GM13977 (cell line): Measurements from ENCODE around the gene CYTH4.

Source experiments
- DNase-seq: peaks from one replicate; pipeline ENCODE4 v3.0.0; 2012; ENCODE audit warnings: low spot score
- in situ Hi-C: fragments of 300-500 bp; cut with MboI; formaldehyde crosslinking; loops from one replicate; pipeline ENCODE4 v1.12.0; 2022; ENCODE audit warnings: low sequenced_read_pairs, low pct_unique_long_range_greater_than_20kb, mixed read lengths, inconsistent platforms; ENCODE audit not compliant: unreplicated experiment
- TF ChIP-seq, protein P1 (sequence below): IDR thresholded peaks from 2 replicates; pipeline ENCODE4 v1.5.1; 2012; ENCODE audit warnings: mild to moderate bottlenecking, control low read depth; ENCODE audit not compliant: insufficient read depth; ENCODE audit errors: extremely low read depth, missing control alignments

The CYTH4 gene

DNA sequence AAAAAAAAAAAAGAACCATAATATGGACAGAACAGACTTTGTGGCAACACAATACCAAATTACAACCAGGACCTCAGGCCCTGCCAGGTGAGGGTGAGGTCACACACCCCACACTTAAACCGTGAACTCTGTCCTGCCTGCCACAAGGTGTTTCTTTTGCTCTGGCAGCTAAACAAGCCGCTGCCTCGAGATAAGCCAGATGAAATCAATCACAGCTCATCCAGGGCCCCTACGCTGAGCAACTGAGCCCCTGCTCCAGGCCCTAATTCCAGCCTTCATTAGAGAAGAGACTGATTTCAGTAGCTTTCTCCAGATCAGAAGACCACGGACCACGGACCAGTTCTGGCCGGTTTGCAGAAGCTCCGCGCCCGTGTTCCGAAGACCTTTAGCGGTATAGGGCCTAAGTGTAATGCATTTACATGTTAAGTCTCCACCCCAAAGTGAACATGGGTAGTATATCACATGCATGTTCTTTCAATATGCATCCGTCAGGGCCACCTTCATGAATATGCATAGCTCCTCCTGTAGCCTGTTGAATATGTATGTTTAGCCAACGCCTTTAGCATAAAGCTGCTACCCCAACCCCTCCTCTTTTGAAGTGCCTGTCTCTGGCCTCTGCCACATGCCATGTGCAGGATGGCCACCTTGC is 23.4 kb upstream of the CYTH4 start:
- in situ Hi-C loops: no loop called here
- DNase-seq: no peak

DNA sequence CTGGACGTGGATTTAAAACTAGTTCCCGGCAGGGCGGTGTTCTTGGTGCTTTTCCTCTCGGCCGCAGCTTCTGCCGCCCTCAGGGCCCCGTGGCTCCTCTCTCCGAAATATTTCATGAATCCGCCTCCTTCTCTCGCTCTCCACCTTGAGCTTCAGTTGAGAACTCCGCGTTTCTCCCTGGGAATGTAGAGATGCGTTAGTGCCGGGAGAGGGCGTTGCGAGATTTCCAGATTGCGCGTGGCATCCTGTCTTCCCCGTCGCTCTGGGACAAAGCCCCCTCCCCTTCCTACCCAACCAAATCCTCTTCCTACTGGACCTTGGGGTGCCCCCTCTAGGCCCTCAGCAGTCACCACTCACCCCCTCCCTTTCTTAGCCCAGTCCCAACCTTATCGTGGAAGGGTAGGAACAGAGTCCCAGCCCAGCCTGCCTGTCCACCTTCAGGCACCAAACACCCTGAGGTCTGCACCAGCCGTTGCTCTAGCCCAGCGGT is 22.7 kb upstream of the CYTH4 start:
- in situ Hi-C loops: no loop called here
- TF ChIP-seq, protein P1, sequence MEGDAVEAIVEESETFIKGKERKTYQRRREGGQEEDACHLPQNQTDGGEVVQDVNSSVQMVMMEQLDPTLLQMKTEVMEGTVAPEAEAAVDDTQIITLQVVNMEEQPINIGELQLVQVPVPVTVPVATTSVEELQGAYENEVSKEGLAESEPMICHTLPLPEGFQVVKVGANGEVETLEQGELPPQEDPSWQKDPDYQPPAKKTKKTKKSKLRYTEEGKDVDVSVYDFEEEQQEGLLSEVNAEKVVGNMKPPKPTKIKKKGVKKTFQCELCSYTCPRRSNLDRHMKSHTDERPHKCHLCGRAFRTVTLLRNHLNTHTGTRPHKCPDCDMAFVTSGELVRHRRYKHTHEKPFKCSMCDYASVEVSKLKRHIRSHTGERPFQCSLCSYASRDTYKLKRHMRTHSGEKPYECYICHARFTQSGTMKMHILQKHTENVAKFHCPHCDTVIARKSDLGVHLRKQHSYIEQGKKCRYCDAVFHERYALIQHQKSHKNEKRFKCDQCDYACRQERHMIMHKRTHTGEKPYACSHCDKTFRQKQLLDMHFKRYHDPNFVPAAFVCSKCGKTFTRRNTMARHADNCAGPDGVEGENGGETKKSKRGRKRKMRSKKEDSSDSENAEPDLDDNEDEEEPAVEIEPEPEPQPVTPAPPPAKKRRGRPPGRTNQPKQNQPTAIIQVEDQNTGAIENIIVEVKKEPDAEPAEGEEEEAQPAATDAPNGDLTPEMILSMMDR: peak; percentile 62
- DNase-seq: no peak

More for the DNA sequence above, 23.4 kb upstream of the CYTH4 start:
- TF ChIP-seq, protein P1: no peak

DNA sequence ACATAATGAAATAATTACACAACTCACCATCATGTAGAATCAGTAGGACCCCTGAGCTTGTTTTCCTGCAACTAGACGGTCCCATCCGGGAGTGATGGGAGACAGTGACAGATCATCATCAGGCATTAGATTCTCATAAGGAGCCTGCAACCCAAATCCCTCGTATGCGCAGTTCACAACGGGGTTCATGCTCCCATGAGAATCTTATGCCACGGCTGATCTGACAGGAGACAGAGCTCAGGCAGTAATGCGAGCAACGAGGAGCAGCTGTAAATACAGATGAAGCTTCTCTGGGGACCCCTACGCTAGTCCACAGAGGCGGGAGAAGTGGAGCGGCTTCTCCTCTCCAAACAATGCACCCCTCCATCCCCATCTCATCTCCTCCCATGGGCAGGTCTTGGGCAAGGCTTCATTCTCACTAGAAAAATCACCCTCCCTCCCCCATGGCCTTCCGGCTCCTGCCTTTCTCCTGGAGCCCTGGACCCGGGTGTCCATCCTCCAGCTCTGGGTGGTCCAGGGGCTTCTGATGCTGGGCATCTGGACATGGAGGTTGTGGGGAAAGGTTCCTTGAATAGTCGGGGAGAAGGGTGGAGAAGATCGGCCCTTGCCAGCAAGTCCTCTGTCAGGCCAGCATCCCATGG is 22.0 kb upstream of the CYTH4 start:
- in situ Hi-C loops: no loop called here
- DNase-seq: no peak
- TF ChIP-seq, protein P1: no peak

DNA sequence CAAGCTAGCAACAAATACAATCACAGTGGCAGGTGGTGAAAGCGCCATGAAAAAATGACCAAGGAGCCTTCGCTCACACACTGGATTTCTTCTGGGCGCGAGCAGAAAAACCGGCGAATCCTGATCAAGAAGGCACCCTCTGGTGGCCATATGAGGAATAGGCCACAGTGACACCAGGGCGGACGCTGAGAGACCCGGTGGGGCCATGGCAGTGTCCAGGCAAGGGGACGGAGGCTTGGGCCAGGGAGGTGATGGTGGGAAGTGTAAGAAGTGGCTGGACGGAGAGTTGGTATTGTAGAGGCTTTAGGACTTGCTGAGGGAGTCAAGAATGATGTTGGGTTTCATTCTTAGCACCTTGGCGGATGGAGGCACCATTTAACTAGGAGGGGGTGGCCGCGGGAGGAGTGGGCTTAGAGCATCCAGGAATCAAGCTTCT is 21.4 kb upstream of the CYTH4 start:
- TF ChIP-seq, protein P1: peak; percentile 91
- in situ Hi-C loops: no loop called here
- DNase-seq: peak; percentile 75

DNA sequence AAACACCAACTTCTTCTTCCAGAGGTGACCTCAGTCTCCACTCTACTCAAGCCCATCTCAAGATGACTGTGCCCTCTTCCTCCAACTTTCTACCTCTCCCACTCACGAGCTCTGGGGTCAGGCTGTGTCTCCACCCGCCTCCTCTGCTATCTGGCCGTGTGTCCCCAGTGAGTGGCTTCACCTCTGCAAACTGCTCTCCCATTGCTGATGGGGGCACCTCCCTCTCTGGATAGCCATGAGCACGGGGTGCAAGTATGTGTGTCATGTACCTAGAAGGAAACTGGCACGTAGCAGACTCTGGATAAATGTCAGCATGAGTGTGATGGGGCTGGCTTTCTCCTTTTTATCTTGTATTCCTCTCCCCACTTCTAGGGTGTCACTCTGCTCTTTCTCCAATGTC is 20.0 kb upstream of the CYTH4 start:
- no peak for DNase-seq
- TF ChIP-seq, protein P1: no peak
- in situ Hi-C loops: no loop called here

DNA sequence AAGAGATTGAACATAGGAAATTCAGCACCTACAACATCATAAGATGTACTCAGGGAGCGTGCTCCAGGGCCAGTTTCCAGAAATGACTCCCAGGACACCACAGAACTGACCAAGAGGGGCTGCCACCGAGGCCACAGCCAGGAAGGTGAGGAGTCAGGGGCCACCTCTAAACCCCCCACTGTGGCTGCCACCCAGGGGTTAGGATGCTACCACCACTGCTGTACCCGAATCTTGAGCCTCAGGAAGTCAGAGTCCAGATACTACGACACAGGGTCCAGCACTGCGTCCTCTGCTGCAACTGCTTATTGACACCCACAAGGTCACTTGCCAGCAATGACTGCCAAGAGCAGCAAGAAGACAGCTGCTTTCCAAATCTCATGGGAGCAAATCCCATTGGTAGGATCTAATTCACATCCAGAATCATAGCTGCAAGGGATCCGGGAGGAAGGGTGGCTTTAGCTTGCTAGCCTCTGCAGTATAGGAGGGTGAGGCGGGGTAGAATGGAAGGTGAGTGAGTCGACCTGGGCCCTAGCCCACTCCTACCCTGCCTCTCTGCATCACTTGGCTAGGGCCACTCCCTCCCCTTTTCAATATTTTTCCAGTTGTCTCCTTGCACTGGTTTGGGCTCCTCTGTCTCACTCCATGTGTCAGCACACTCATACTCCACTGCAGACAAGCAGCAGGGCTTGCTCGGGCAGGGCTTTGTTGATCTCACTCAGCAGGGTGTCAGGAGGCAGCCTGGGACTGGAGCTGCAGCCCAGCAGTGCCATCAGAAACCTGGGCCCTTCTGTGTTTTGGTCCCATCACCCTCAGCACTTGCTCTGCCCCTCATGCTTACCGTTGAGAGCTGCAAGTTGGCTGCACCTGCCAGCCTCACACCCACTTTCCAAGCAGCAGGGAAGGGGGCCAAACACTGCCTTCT is 18.1 kb upstream of the CYTH4 start:
- TF ChIP-seq, protein P1: no peak
- in situ Hi-C loops: no loop called here
- DNase-seq: no peak
